PC-3 (cell line): Measurements from ENCODE around the gene CD8A.

ENCODE experiments used
- CTCF ChIP-seq: fragments of 300-600 bp; sonication (generic); conservative IDR thresholded peaks from 2 replicates; pipeline ENCODE4 v1.5.1; 2017; ENCODE audit warnings: antibody characterized with exemption, low read depth, mild to moderate bottlenecking, low read length
- EZH2 ChIP-seq: fragments of 300-600 bp; sonication (generic); IDR thresholded peaks from one replicate; pipeline ENCODE4 v1.6.1; 2017; ENCODE audit warnings: antibody characterized with exemption, mild to moderate bottlenecking, low read length; ENCODE audit not compliant: unreplicated experiment
- EZH2phosphoT487 ChIP-seq: fragments of 300-600 bp; sonication (generic); IDR thresholded peaks from 2 replicates; pipeline ENCODE4 v1.6.1; 2018; ENCODE audit warnings: mild to moderate bottlenecking, antibody characterized with exemption, low read length, borderline replicate concordance

GRCh38 chr2:86821842-86822241, 31.1 kb upstream of the CD8A start:
- no peak for TF ChIP-seq CTCF
- TF ChIP-seq EZH2 = no peak
- no peak for TF ChIP-seq EZH2phosphoT487
